ENCODE data around the gene RGS14. TPM values are rescaled to one million over a fixed set of nuclear protein-coding genes. Genes with fewer than 3 reads are reported as not detected.
"Not testable (repeated sequence)": the region's sequence is repeated elsewhere in the genome, so short reads cannot be mapped to it uniquely, and the experiment has no call there.

The RGS14 gene
- total RNA-seq, 1 donor: 13.6 TPM

- H3K27me3 ChIP-seq (ENCODE audit: insufficient read depth, low read length): no peaks in the 10 kb centered on the region
- peaks cover 87% of the 10 kb centered on the region for H3K4me1 ChIP-seq (ENCODE audit: insufficient read depth, low read length)
- H3K4me3 ChIP-seq (ENCODE audit: low read length): peak within 1 kb of the TSS; percentile 66
- no peaks in the 10 kb centered on the region for H3K9me3 ChIP-seq (ENCODE audit: low read depth, low read length)
These were observed 6.1 kb upstream of the RGS14 start, which contains the start of gene LMAN2 for GRCh38 chr5:177351392-177352329. LMAN2 (minus strand) TSS chr5:177351668; CDS start chr5:177351647, 21 bp downstream.

GRCh38 chr5:177353093-177353492, 4.6 kb upstream of the RGS14 start:
- no peaks in the 10 kb centered on the region for H3K27me3 ChIP-seq (ENCODE audit: insufficient read depth, low read length)
- no peaks in the 10 kb centered on the region for H3K9me3 ChIP-seq (ENCODE audit: low read depth, low read length)
- H3K4me1 ChIP-seq (ENCODE audit: insufficient read depth, low read length): peaks cover 87% of the 10 kb centered on the region
- H3K4me3 ChIP-seq (ENCODE audit: low read length): no peak overlapping the region

- H3K27me3 ChIP-seq (ENCODE audit: insufficient read depth, low read length): no peaks in the 10 kb centered on the region
- H3K4me1 ChIP-seq (ENCODE audit: insufficient read depth, low read length): peaks cover 86% of the 10 kb centered on the region
- H3K9me3 ChIP-seq (ENCODE audit: low read depth, low read length): no peaks in the 10 kb centered on the region
- H3K4me3 ChIP-seq (ENCODE audit: low read length): no peak overlapping the region
These were observed 3.5 kb upstream of the RGS14 start for GRCh38 chr5:177354256-177354655.

- Histone ChIP-seq H3K4me1 (ENCODE audit: insufficient read depth, low read length) (peaks cover 86% of the 10 kb centered on the region), H3K27me3 (ENCODE audit: insufficient read depth, low read length) (no peaks in the 10 kb centered on the region), H3K4me3 (ENCODE audit: low read length) (no peak overlapping the region), H3K9me3 (ENCODE audit: low read depth, low read length) (no peaks in the 10 kb centered on the region)
These were observed 3.0 kb upstream of the RGS14 start for GRCh38 chr5:177354711-177355110.

- Histone ChIP-seq H3K4me3 (ENCODE audit: low read length) (no peak overlapping the region), H3K27me3 (ENCODE audit: insufficient read depth, low read length) (no peaks in the 10 kb centered on the region), H3K9me3 (ENCODE audit: low read depth, low read length) (no peaks in the 10 kb centered on the region), H3K4me1 (ENCODE audit: insufficient read depth, low read length) (peaks cover 86% of the 10 kb centered on the region)
These were observed 2.4 kb upstream of the RGS14 start for GRCh38 chr5:177355162-177355867.

GRCh38 chr5:177355868-177356168, 1.9 kb upstream of the RGS14 start:
- Histone ChIP-seq H3K4me3 (ENCODE audit: low read length) (no peak overlapping the region), H3K4me1 (ENCODE audit: insufficient read depth, low read length) (peaks cover 86% of the 10 kb centered on the region), H3K27me3 (ENCODE audit: insufficient read depth, low read length) (no peaks in the 10 kb centered on the region), H3K9me3 (ENCODE audit: low read depth, low read length) (no peaks in the 10 kb centered on the region)

- peaks cover 91% of the 10 kb centered on the region for H3K4me1 ChIP-seq (ENCODE audit: insufficient read depth, low read length)
- no peaks in the 10 kb centered on the region for H3K9me3 ChIP-seq (ENCODE audit: low read depth, low read length)
- H3K27me3 ChIP-seq (ENCODE audit: insufficient read depth, low read length): no peaks in the 10 kb centered on the region
- no peak overlapping the region for H3K4me3 ChIP-seq (ENCODE audit: low read length)
These were observed 978 bp upstream of the RGS14 start for GRCh38 chr5:177356746-177357145.

GRCh38 chr5:177357146-177357458, 622 bp upstream of the RGS14 start:
- H3K4me1 ChIP-seq (ENCODE audit: insufficient read depth, low read length): peaks cover 92% of the 10 kb centered on the region
- no peaks in the 10 kb centered on the region for H3K27me3 ChIP-seq (ENCODE audit: insufficient read depth, low read length)
- no peaks in the 10 kb centered on the region for H3K9me3 ChIP-seq (ENCODE audit: low read depth, low read length)
- no peak overlapping the region for H3K4me3 ChIP-seq (ENCODE audit: low read length)

- Histone ChIP-seq H3K27me3 (ENCODE audit: insufficient read depth, low read length) (no peaks in the 10 kb centered on the region), H3K4me1 (ENCODE audit: insufficient read depth, low read length) (peaks cover 92% of the 10 kb centered on the region), H3K9me3 (ENCODE audit: low read depth, low read length) (no peaks in the 10 kb centered on the region), H3K4me3 (ENCODE audit: low read length) (peak overlapping the region; percentile 61)
These were observed 671 bp downstream of the RGS14 start for GRCh38 chr5:177358370-177358819.

- H3K27me3 ChIP-seq (ENCODE audit: insufficient read depth, low read length): no peaks in the 10 kb centered on the region
- H3K9me3 ChIP-seq (ENCODE audit: low read depth, low read length): no peaks in the 10 kb centered on the region
- peak overlapping the region; percentile 61 for H3K4me3 ChIP-seq (ENCODE audit: low read length)
- peaks cover 93% of the 10 kb centered on the region for H3K4me1 ChIP-seq (ENCODE audit: insufficient read depth, low read length)
These were observed 1.7 kb downstream of the RGS14 start for GRCh38 chr5:177359451-177359851.

- Histone ChIP-seq H3K9me3 (ENCODE audit: low read depth, low read length) (no peaks in the 10 kb centered on the region), H3K4me3 (ENCODE audit: low read length) (no peak overlapping the region), H3K4me1 (ENCODE audit: insufficient read depth, low read length) (peaks cover 93% of the 10 kb centered on the region), H3K27me3 (ENCODE audit: insufficient read depth, low read length) (no peaks in the 10 kb centered on the region)
These were observed 2.1 kb downstream of the RGS14 start for GRCh38 chr5:177359860-177360259.

- H3K4me3 ChIP-seq (ENCODE audit: low read length); H3K27me3 ChIP-seq (ENCODE audit: insufficient read depth, low read length): not testable (repeated sequence)
- H3K4me1 ChIP-seq (ENCODE audit: insufficient read depth, low read length): peaks cover 85% of the 10 kb centered on the region
These were observed 3.0 kb downstream of the RGS14 start for GRCh38 chr5:177360740-177361139.

GRCh38 chr5:177361418-177362291, 3.9 kb downstream of the RGS14 start:
- H3K27me3 ChIP-seq (ENCODE audit: insufficient read depth, low read length): no peaks in the 10 kb centered on the region
- peaks cover 80% of the 10 kb centered on the region for H3K4me1 ChIP-seq (ENCODE audit: insufficient read depth, low read length)
- no peak overlapping the region for H3K4me3 ChIP-seq (ENCODE audit: low read length)
- H3K9me3 ChIP-seq (ENCODE audit: low read depth, low read length): no peaks in the 10 kb centered on the region

More at GRCh38 chr5:177360740-177361139, 3.0 kb downstream of the RGS14 start:
- not testable (repeated sequence) for H3K9me3 ChIP-seq (ENCODE audit: low read depth, low read length)

GRCh38 chr5:177362292-177362609, 4.5 kb downstream of the RGS14 start:
- Histone ChIP-seq H3K9me3 (ENCODE audit: low read depth, low read length) (no peaks in the 10 kb centered on the region), H3K4me3 (ENCODE audit: low read length) (no peak overlapping the region), H3K27me3 (ENCODE audit: insufficient read depth, low read length) (no peaks in the 10 kb centered on the region), H3K4me1 (ENCODE audit: insufficient read depth, low read length) (peaks cover 74% of the 10 kb centered on the region)

Data from mononuclear cell (primary cell).